ENCODE results near the gene GSG1L2. TPM values are rescaled to one million over a fixed set of nuclear protein-coding genes. Genes with fewer than 3 reads are reported as not detected.

Gene GSG1L2
- total and polyA plus RNA-seq, 2 of the 13 experiments (the other 11 are each of a cell fraction or from before 2014, with no cell fraction given), result not detected

GRCh38 chr17:9854255-9854654 lies 32.4 kb upstream of the GSG1L2 start:
- H3K27ac ChIP-seq (ENCODE audit: extremely low read length, insufficient read depth, low read length), result no peak overlapping the region
- no peak overlapping the region for H3K9ac ChIP-seq (ENCODE audit: insufficient read depth, low read depth, low read length)
- CTCF ChIA-PET (ENCODE audit: low intra/inter-chr PET ratio, low total read pairs), result no interaction called here

More at GRCh38 chr17:9854255-9854654, 32.4 kb upstream of the GSG1L2 start:
- H2AFZ ChIP-seq (ENCODE audit: low read length), result no peak overlapping the region
- no peak for DNase-seq (ENCODE audit: low spot score)
- no peaks in the 10 kb centered on the region for H3K4me1 ChIP-seq (ENCODE audit: insufficient read depth, low read length)
- no peak overlapping the region for H3K4me3 ChIP-seq (replicated peaks in 1 of 3; ENCODE audit: insufficient read depth in 1 of 3, low read depth in 2 of 3, low read length in 3 of 3)
- no peaks in the 10 kb centered on the region for H3K9me3 ChIP-seq (ENCODE audit: low read length)
- in situ Hi-C loops (cut with HindIII; ENCODE audit: extremely low pct_ligation_motif_present, low pct_unique_long_range_greater_than_20kb), result no loop called here
- no peaks in the 10 kb centered on the region for H3K79me2 ChIP-seq (ENCODE audit: insufficient read depth, low read length)
- FAIRE-seq, result no peak
- no peak for TF ChIP-seq ZNF709 (CRISPR knock-in tag; IDR thresholded peaks at IDR 0.05)
- TF ChIP-seq HHEX (CRISPR knock-in tag; IDR thresholded peaks at IDR 0.05), result no peak
- no peak for TF ChIP-seq RFX5 (IDR thresholded peaks at IDR 0.05; ENCODE audit: low read depth, low read length)
- no peak for TF ChIP-seq ZBTB1 (CRISPR knock-in tag; IDR thresholded peaks at IDR 0.05; ENCODE audit: borderline replicate concordance)
- TF ChIP-seq ZBTB3 (CRISPR knock-in tag; IDR thresholded peaks at IDR 0.05; ENCODE audit: borderline replicate concordance, low read depth), result no peak
- no peak for TF ChIP-seq MAZ (IDR thresholded peaks at IDR 0.05; ENCODE audit: borderline replicate concordance, low read depth, low read length)
- no peak for TF ChIP-seq MAZ (CRISPR knock-in tag; IDR thresholded peaks at IDR 0.05; ENCODE audit: low read depth)
- no peak for TF ChIP-seq SIN3B (IDR thresholded peaks at IDR 0.05; ENCODE audit: low read length)
- TF ChIP-seq ZBTB8A (CRISPR knock-in tag; IDR thresholded peaks at IDR 0.05; ENCODE audit: borderline replicate concordance, low read depth), result no peak
- no peak for TF ChIP-seq ZNF382 (CRISPR knock-in tag; IDR thresholded peaks at IDR 0.05; ENCODE audit: borderline replicate concordance)
- no peak for TF ChIP-seq MIXL1 (CRISPR knock-in tag; IDR thresholded peaks at IDR 0.05)
- TF ChIP-seq ZUFSP (CRISPR knock-in tag; IDR thresholded peaks at IDR 0.05; ENCODE audit: borderline replicate concordance), result no peak
- TF ChIP-seq SNAPC5 (CRISPR knock-in tag; IDR thresholded peaks at IDR 0.05; ENCODE audit: borderline replicate concordance), result no peak
- TF ChIP-seq NR2F6 (IDR thresholded peaks at IDR 0.05), result no peak
- no peak for TF ChIP-seq NR2F6 (CRISPR knock-in tag; IDR thresholded peaks at IDR 0.05)
- TF ChIP-seq NAIF1 (CRISPR knock-in tag; IDR thresholded peaks at IDR 0.05; ENCODE audit: borderline replicate concordance), result no peak
- no peak for TF ChIP-seq ZFY (CRISPR knock-in tag; IDR thresholded peaks at IDR 0.05)
- TF ChIP-seq ESRRA (CRISPR knock-in tag; IDR thresholded peaks at IDR 0.05; ENCODE audit: low read depth), result no peak
- TF ChIP-seq ZNF530 (CRISPR knock-in tag; IDR thresholded peaks at IDR 0.05; ENCODE audit: low read depth), result no peak
- no peak for TF ChIP-seq THAP8 (CRISPR knock-in tag; IDR thresholded peaks at IDR 0.05; ENCODE audit: borderline replicate concordance)
- no peak for TF ChIP-seq THRA (CRISPR knock-in tag; IDR thresholded peaks at IDR 0.05; ENCODE audit: borderline replicate concordance)
- TF ChIP-seq NFATC3 (CRISPR knock-in tag; IDR thresholded peaks at IDR 0.05), result no peak
- ATAC-seq, result no peak
- POLR2A ChIA-PET, result no interaction called here
- 0% methylated on average over 5 of the region's 5 CpGs for WGBS (ENCODE audit: low lambda C conversion rate)
- H3K36me3 ChIP-seq (replicated peaks in 1 of 2; ENCODE audit: control insufficient read depth in 1 of 2, insufficient read depth in 2 of 2, low read length in 2 of 2), result no peaks in the 10 kb centered on the region
- no peaks in the 10 kb centered on the region for H3K27me3 ChIP-seq (ENCODE audit: control insufficient read depth in 1 of 2, insufficient read depth in 2 of 2, low read length in 2 of 2)
- no peaks in the 10 kb centered on the region for H4K20me1 ChIP-seq (ENCODE audit: insufficient read depth, low read length)
- no peak overlapping the region for H3K4me2 ChIP-seq (ENCODE audit: low read depth, low read length)
- intact Hi-C loops (cut with micrococcal nuclease; ENCODE audit: unreplicated experiment), result no loop called here
- no TSS peak for BruUV-seq (replicated peaks)
